Activated CD4-positive, alpha-beta T cell treated with anti-CD3 and anti-CD28 coated beads, Interleukin-2, Interleukin-4, amounts not matched to agents 100 ng/mL and 50 ng/mL, durations not matched to agents 16 hours and 8 hours (primary cell): ENCODE results near the gene RAB40A.

ENCODE experiments used
- DNase-seq: peaks from one replicate; pipeline ENCODE4 v3.0.0-alpha.2; 2020; ENCODE audit warnings: low spot score

The RAB40A gene, protein sequence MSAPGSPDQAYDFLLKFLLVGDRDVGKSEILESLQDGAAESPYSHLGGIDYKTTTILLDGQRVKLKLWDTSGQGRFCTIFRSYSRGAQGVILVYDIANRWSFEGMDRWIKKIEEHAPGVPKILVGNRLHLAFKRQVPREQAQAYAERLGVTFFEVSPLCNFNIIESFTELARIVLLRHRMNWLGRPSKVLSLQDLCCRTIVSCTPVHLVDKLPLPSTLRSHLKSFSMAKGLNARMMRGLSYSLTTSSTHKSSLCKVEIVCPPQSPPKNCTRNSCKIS

DNA sequence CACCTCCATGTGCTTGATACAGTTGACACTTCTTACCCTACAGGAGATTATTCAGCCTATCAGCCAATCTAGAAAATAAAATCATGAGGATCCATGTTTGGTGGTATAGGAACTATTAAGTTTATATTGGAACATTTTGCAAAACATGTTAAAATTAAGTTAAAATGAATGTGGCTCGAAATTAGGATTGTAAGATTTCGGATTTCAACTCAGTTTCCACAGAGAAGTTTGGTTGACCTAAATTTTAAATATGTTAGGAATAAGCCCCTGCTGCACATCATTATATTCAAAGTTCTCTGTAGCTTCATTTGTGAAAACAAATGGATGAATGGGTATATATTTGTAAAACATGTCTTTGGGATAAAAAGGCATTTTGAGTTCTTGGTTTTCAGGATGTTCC is at the start of gene RAB40A:
Gene RAB40A (minus strand): TSS at position 101 of the 400 bp plus-strand sequence. CDS start 18,733 bp downstream, outside the sequence.
- DNase-seq, result no peak

DNA sequence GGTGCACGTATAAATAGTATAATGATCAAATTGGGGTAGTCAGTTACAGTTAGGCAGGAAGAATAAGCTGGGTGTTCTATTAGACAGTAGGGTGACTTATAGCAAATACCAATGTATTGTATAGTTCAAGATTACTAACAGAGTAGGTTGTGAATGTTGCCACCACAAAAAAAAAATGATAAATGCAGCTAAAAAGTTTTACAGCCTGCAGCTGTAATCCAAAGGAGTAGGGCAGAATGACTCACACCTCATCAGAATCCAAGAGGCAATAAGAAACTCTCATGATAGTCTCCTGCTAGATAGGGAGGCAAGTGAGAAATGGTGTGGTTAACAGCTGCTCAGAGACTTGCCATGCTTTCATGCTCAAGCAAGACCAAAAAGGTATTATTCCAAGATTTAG is 46.5 kb upstream of the RAB40A start:
- no peak for DNase-seq

DNA sequence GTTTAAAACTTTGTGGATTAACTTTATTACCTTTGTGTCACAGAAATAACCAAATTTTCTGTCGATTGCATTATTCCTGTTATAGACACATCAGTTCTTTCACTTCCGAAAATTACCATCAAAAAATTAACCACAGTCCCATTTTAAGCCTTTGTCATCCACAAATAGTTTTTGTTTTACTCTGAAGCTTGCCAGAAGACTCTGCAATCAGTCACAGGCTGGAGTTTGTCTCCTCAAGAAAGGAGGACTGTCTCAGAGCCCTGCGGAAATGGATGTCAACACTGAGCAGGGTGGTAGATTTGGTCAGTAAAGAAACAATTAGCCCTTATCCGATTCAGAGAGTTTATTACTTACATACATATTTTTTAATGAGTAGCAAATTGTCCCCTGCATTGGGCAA is 45.9 kb upstream of the RAB40A start:
- no peak for DNase-seq

DNA sequence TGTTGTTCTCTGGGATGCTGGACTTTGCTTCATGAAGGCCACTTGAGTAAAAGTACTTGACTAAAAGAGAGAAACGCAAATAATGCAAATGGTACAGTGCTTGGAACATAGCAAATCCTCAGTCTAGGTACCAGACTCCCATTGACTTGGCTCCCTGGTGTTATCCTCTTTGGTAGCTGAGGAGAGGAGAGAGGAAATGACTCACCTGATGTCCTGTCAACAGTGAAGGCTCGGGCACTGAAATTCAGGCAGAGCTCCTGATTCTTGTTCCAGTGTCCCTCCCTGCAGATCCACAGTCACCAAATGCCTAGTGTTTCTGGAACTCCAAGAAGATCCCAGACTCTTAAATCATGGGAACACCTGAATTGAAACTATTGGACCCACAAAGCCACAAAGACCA is 43.5 kb upstream of the RAB40A start:
- no peak for DNase-seq

DNA sequence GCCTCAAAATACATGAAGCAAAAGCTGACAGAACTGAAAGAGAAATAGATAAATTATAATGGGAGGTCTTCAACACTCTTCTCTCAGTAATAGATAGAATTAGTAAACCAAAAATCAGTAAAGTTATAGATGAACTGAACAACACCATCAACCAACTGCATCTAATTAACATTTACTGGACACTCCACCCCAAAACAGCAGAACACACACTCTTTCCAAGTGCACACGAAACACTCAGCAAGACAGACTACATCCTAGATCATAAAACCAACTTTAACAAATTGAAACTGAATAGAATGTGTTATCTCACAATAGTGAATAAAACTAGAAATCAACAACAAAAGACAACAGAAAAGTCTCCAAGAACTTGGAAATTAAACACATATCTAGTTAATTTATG is 41.0 kb upstream of the RAB40A start:
- DNase-seq, result no peak

DNA sequence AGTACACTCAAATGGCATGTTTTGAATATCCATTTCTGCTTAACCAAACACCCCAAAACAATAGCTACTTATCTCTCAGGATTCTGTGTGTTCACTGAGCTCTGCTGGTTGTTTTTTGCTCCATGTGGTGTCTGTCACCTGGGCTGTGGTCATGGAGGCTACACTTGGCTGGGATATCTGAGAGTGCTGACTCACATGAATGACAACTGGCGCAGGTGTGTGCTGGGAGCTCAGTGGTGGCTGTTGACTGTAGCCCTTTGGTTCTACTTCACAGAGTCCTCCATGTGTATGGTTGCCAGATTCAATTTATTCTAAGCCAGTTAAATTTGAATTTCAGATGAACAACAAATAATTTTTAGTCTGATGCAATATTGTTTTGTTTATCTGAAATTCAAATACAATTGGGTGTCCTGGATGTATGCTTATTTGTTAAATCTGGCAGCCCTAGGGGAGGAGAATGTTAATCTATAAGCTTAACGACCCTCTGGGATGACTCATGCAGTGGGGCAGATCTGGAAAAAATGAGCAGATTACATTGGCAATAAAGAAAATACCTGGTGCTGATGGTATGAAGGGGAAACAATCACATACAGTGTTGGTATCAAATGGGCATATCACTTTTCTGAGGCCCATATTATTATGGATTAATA is 37.8 kb upstream of the RAB40A start:
- no peak for DNase-seq

DNA sequence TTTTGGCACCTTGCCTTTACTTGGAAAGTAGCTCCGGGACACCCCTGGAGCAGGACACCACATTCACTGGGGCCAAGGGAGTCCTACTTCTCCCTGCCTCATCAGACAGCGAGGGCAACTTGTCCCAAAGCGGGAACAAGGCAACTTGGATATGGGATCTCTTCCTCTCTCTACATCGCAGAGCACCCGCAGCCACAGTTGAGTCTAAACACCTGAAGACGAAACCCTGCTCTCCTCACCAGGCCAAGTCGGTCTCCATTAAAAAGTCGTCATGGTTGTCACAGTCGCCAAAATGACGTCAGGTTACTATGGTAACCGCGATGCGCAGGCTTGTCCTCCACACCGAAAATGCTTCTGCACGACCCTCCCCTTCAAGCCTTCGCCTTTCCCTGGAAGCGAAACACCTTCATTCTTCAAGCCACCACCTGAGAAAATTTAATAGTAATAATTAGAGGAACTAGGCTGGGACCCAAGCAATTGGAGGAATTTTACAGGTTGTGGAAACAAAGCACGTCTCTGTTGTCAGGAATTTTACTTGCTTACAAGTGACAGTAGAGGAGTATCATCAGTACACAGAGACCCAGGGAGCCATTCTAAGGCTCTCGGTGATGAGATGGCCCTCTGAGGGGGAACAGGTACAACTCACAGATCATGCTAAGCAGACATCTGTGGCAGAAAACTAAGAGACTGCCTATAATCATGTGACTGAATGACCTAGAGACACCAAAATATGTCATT is 35.6 kb upstream of the RAB40A start:
- peak; percentile 77 for DNase-seq

DNA sequence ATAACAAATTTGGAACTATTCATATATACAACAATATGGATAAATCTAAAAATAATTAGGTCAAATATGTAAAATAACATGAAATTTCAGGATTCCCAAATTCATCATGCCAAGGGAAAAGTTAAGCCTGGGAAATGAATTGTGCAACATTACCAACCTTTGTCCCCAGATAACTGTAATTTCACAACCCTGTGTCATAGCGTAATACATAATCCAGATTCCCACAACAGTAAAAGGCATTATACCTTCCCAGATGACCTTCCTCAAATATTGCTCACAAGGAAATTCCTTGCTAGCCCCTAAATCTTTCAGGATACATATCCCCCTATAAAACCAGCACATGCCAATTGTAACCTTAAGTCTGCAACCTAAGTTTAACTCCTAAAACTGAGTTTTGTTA is 32.9 kb upstream of the RAB40A start:
- DNase-seq, result no peak

DNA sequence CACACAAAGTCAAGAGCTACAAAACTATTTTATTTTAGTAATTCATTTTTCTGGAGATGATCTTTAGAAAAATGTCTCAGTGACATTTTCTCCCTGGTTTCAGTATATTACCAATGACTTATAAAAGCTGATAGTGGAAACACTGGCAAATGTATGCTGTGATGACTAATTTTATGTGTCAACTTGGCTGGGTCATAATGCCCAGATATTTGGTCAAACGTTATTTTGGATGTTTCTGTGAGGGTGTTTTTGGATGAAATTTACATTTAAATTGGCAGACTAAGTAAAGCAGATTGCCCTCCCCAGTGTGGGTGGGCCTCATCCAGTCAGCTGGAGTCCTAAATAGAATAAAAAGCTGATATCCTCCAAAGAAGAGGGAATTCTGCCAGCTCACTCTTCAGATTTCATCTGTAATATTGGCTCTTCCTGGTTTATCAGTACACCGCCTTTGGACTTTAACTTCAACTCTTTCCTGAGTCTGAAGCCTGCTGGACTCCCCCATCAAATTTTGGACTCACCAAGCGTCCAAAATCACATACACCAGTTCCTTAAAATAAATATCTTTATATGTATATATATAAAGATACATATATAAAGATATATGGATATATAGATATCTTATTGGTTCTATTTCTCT is 31.2 kb upstream of the RAB40A start:
- no peak for DNase-seq

DNA sequence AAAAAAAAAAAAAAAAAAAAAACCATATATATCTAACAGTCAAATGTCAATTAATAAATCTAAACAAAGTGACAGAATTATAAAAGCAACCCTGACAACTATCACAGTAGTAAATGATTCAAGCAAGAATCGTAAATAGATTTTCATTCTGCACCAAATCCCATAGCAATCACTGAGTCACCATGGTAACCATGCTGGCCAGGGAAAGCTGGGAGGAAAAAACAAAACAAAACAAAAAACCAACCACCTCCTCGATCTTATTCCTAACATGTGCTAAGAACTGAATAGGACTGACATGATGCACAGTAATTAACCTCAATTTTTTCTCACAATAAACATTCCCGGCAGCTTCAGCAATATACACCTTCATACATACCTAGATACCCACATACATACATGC is 30.6 kb upstream of the RAB40A start:
- DNase-seq, result no peak

DNA sequence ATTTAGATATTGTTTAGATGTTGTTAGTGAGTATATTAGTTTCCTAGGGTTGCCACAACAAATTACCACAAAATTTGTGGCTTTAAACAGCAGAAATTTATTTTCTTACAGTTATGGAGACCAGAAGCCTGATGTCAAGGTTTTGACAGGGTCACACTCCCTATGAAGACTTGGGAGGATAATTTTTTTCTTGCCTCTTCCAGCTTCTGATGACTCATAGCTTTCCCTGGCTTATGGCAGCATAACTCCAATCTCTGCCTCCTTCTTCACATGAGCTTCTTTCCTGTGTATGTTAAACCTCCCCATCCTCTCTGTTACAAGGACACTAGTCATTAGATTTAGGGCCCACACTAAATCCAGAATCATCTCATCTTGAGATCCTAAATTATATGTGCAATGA is 20.9 kb upstream of the RAB40A start:
- no peak for DNase-seq

DNA sequence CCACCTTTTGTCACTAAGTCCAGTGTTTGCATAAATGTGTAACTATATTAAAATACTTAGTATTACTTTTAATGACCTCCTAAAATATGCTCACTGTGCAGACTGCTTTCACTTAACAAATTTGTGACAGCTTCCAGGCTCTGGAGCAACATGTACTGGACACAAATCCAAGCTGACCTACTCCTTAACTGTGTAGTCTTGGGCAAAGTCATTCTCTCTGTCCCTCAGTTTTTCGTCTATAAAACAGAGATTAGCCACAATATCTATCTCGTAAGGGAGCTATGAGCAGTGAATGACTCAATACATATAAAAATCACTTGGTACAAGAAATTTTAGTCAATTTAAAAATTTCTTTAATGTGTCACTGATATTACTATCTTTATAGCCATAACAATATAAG is 20.4 kb upstream of the RAB40A start:
- no peak for DNase-seq

DNA sequence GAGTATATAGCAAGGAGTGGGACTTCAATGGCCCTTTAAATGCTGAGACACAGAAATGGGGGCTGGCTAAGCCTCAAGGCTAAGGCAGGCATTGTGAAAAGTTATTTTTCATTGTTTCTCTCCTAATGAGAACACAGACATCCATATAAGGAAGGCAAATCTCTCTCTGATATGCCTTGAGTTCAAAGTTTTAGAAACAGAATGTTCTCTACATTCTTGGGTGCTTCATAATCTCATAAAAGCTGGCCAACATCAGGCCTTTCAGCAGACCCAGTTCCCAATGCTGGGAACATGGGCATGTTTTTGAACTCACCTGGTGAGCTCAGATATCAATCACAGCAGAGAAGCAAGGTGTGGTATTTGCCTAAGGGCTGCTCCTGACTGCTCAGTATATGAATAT is 19.4 kb upstream of the RAB40A start:
- no peak for DNase-seq

DNA sequence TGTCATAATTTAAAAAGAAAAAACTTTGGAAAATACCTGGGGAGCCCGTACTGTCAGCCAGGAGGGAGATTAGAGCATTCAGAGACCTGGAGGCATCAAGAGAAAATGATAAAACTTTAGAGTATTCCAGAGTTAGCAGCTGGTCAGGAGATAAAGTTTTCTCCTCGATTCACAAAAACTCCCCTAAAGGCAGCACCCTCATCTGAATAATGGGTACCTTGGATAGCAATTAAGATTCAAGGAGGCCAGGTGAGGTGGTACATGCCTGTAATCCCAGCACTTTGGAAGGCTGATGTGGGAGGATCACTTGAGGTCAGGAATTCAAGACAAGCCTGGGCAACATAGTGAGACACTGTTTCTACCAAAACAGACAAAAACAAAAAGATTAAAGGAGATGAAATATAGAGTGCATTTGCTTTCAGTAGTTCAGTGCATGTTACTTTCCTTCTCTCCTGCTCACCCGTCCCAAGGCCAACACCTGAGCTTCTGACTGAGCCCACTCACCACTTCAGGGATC is 18.6 kb upstream of the RAB40A start:
- no peak for DNase-seq

DNA sequence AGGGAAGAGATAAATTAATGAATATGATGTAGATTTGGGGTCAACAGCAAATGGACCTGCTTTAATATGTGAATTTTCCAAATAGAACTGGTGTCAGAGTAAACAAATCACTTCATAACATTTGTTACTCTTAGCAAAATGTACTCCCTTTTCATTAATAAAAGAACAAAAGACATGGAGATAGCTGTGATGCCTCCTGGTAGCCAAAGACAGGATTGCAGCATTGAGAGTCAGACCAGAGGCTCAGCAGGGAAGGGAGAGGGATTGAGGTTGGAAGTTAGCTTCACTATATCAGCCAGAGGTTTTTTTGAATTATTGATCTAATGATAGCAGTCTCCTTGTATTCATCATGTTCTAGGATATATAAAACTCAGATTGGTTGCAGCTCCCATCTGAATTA is 17.4 kb upstream of the RAB40A start:
- DNase-seq, result no peak

DNA sequence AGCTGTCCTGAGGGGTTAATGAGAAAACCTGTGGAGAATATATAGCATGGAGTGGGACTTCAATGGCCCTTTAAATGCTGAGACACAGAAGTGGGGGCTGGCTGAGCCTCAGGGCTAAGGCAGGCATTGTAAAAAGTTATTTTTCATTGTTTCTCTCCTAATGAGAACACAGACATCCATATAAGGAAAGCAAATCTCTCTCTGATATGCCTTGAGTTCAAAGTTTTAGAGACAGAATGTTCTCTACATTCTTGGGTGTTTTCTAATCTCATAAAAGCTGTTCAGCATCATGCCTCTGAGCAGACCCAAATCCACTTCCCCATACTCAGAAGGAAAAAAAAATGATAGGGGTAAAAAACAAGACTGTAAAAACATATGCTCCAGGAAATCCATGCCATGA is 16.8 kb upstream of the RAB40A start:
- DNase-seq, result no peak

DNA sequence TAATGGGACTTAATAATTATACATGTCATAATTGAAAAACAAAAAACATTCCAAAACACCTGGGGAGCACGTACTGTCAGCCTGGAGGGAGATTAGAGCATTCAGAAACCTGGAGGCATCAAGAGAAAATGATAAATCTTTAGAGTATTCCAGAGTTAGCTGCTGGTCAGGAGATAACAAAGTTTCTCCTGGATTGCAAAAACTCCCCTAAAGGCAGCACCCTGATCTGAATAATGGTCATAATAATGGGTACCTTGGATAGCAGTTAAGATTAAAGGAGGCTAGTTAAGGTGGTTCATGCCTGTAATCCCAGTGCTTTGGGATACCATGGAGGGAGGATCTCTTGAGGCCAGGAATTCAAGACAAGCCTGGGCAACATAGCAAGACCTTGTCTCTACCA is 15.9 kb upstream of the RAB40A start:
- no peak for DNase-seq

DNA sequence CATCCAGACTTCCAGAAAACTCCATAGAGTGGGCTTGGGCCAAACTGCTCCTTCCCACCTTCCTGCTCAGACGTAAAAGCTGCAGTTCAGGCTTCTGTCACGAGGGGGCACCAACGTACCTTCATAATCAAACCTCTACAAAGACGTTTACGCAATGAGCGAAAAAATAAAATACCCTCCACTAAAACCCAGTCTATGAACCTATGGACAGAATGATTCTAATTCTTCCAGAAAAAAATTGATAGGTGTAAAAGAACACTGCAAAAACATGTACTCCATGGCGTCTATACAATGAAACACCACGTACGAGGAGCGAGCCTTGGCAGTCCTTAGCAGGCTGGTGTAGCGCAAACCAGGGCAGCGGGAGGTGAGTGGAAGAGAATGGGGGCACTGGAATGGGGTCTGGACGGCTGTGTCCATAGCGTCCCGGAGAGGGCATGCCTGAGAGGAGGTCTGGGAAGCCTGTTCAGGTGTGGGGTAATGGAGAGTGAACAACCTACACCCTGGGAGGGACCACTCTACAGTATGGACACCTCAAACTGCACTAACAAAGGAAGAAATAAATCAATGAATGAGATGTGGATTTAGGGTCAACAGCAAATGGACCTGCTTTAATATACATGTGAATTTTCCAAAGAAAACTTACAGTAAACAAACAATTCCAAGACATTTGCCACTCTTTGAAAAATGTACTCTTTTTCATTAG is 14.4 kb upstream of the RAB40A start:
- peak; percentile 70 for DNase-seq

DNA sequence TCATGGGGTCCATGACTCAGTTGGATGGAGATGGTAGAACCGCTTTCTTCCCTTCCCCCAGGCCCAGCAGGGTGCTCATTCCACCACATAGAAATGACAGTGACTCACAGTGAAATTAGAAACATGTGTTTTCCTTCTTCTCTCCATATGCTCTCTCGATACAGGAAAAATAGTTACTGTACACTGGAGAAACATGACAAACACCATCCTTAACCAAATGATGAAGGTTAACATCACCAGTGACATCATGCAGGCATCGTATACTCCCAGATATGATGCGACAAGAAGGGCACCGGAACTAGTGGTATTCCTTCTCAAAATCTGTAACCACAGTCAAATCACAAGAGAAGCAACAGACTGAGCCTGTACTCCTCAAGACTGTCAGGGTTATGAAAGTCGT is 11.7 kb upstream of the RAB40A start:
- DNase-seq, result no peak

DNA sequence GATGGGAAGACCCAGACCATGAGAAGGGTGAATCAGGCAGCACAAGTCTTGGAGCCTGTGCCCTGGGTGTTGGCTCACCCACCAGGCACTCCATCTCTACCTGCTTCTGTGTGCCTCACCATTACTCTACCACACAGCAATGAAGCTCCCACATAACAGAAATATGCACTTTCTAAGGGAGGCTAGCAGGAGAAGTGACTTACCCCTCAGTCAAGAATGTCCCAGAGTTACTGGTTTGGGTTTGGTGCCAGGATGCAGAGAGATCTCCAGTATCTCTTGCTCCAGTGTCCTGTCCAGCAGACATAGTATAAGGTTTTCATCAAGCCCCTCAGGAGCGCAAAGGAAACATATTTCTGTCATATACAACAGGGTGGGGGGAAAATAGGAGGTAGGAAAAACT is 11.3 kb upstream of the RAB40A start:
- no peak for DNase-seq

DNA sequence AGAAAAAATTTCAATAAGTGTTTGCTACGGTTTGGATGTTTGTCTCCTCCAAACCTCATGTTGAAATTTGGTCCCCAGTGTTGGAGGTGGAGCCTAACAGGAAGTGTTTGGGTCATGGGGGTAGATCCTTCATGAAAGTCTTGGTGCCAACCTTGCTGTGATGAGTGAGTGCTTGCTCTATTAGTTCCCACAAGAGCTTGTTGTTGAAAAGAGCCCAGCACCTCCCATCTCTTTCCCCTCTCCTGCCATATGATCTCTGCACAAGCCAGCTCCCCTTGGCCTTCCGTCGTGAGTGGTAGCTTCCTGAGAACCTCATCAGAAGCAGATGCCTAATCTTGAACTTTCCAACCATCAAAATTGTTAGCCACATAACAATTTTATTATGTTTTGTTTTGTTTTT is 10.3 kb upstream of the RAB40A start:
- no peak for DNase-seq

DNA sequence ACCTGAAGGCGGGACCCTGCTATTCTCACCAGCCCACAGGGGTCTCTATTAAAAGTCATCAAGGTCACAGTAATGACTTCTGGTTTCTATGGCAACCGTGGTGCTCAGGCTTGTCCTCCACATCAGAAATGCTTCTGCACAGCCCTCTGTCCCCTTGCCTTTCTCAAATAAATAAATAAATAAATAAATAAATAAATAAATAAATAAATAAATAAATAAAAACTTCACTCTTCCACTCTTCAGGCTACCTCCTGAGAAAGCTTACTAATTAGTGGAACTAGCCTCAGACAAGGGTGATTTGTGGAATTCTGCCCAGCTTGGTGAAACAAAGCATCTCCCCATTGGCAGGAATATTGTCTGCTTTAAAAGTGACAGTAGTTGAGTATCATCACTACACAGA is 5.5 kb upstream of the RAB40A start:
- no peak for DNase-seq
